ENCODE data around the gene ZNF335.
"Not testable (repeated sequence)": the region's sequence is repeated elsewhere in the genome, so short reads cannot be mapped to it uniquely, and the experiment has no call there.

Gene ZNF335

GRCh38 chr20:45993197-45993951, 21.4 kb upstream of the ZNF335 start:
- no peak overlapping the region for H3K14ac ChIP-seq (ENCODE audit: low read length)
- peaks cover 0 to 16% (median 0%) of the 10 kb centered on the region in 3 experiments for H3K27me3 ChIP-seq (ENCODE audit: control insufficient read depth in 3 of 3, insufficient read depth in 3 of 3, low read depth in 1 of 3, low read length in 3 of 3)
- H2BK12ac ChIP-seq (ENCODE audit: low read length) = no peak overlapping the region
- H3K27ac ChIP-seq (replicated peaks; ENCODE audit: low read length) = no peak overlapping the region
- H3K4me2 ChIP-seq (ENCODE audit: insufficient read depth, low read length, poor library complexity, severe bottlenecking) = no peak overlapping the region
- peak overlapping the region; percentile 44 for H3K23ac ChIP-seq (ENCODE audit: low read depth, low read length, poor library complexity)
- no peak overlapping the region for H2BK15ac ChIP-seq (ENCODE audit: low read length)
- H3K79me1 ChIP-seq (ENCODE audit: low read depth, low read length) = no peaks in the 10 kb centered on the region
- H4K8ac ChIP-seq (ENCODE audit: low read depth, low read length) = no peak overlapping the region
- no peak overlapping the region for H3K4ac ChIP-seq (ENCODE audit: low read length)
- no peak overlapping the region for H4K91ac ChIP-seq (ENCODE audit: low read depth, low read length, poor library complexity)
- H3K36me3 ChIP-seq (replicated peaks in 1 of 2; ENCODE audit: control insufficient read depth in 2 of 2, insufficient read depth in 2 of 2, low read length in 2 of 2) = no peaks in the 10 kb centered on the region
- H3K9ac ChIP-seq (ENCODE audit: low read depth, low read length, poor library complexity) = no peak overlapping the region
- no peaks in the 10 kb centered on the region for H3K9me3 ChIP-seq (replicated peaks in 1 of 2; ENCODE audit: control insufficient read depth in 2 of 2, insufficient read depth in 1 of 2, low read depth in 1 of 2, low read length in 2 of 2)
- H2BK5ac ChIP-seq (ENCODE audit: low read length) = peak overlapping the region; percentile 24
- peak overlapping the region in 1 of 2 donors; percentile 35 for H3K4me3 ChIP-seq (ENCODE audit: low read length in 2 of 2)
- no CpG with 5 or more reads among the region's 12 CpGs for WGBS, 2 donors (ENCODE audit: extremely low coverage in 2 of 2, insufficient read length in 2 of 2, insufficient replicate concordance in 1 of 2)
- peak overlapping the region; percentile 52 for H3K18ac ChIP-seq (ENCODE audit: low read length)
- H2BK120ac ChIP-seq (ENCODE audit: low read depth, low read length) = peak overlapping the region; percentile 76
- H2AK5ac ChIP-seq (ENCODE audit: low read depth, low read length) = peak overlapping the region; percentile 10
- H2AFZ ChIP-seq (ENCODE audit: low read length) = peak overlapping the region; percentile 6
- peaks cover 0 to 4% of the 10 kb centered on the region in 2 donors for H3K4me1 ChIP-seq (ENCODE audit: control insufficient read depth in 2 of 2, insufficient read depth in 1 of 2, low read depth in 1 of 2, low read length in 2 of 2)
- no peak for DNase-seq (ENCODE audit: low spot score)

GRCh38 chr20:45991616-45992015, 19.6 kb upstream of the ZNF335 start:
- no peak for DNase-seq (ENCODE audit: low spot score)
- Histone ChIP-seq H3K79me1 (ENCODE audit: low read depth, low read length) (no peaks in the 10 kb centered on the region), H3K23ac (ENCODE audit: low read depth, low read length, poor library complexity) (no peak overlapping the region), H3K18ac (ENCODE audit: low read length) (no peak overlapping the region), H3K9ac (ENCODE audit: low read depth, low read length, poor library complexity) (no peak overlapping the region), H2AK5ac (ENCODE audit: low read depth, low read length) (no peak overlapping the region), H2BK120ac (ENCODE audit: low read depth, low read length) (no peak overlapping the region), H3K4ac (ENCODE audit: low read length) (no peak overlapping the region), H3K9me3 (replicated peaks in 1 of 2; ENCODE audit: control insufficient read depth in 2 of 2, insufficient read depth in 1 of 2, low read depth in 1 of 2, low read length in 2 of 2) (no peaks in the 10 kb centered on the region), H3K27me3 (ENCODE audit: control insufficient read depth in 3 of 3, insufficient read depth in 3 of 3, low read depth in 1 of 3, low read length in 3 of 3) (peaks cover 0 to under 1% (median 0%) of the 10 kb centered on the region in 3 experiments), H3K4me3 (ENCODE audit: low read length in 2 of 2) (no peak overlapping the region), H4K91ac (ENCODE audit: low read depth, low read length, poor library complexity) (no peak overlapping the region), H2BK15ac (ENCODE audit: low read length) (no peak overlapping the region), H4K8ac (ENCODE audit: low read depth, low read length) (no peak overlapping the region), H3K4me1 (ENCODE audit: control insufficient read depth in 2 of 2, insufficient read depth in 1 of 2, low read depth in 1 of 2, low read length in 2 of 2) (peaks cover 0 to 4% of the 10 kb centered on the region in 2 donors), H2BK5ac (ENCODE audit: low read length) (no peak overlapping the region), H3K14ac (ENCODE audit: low read length) (no peak overlapping the region), H3K36me3 (replicated peaks in 1 of 2; ENCODE audit: control insufficient read depth in 2 of 2, insufficient read depth in 2 of 2, low read length in 2 of 2) (no peaks in the 10 kb centered on the region), H3K4me2 (ENCODE audit: insufficient read depth, low read length, poor library complexity, severe bottlenecking) (no peak overlapping the region), H3K27ac (replicated peaks; ENCODE audit: low read length) (no peak overlapping the region), H2BK12ac (ENCODE audit: low read length) (no peak overlapping the region), H2AFZ (ENCODE audit: low read length) (no peak overlapping the region)
- WGBS, 2 donors (ENCODE audit: extremely low coverage in 2 of 2, insufficient read length in 2 of 2, insufficient replicate concordance in 1 of 2) = no CpG with 5 or more reads among the region's 3 CpGs

GRCh38 chr20:45988830-45989229, 16.8 kb upstream of the ZNF335 start:
- H2BK15ac ChIP-seq (ENCODE audit: low read length); H3K9ac ChIP-seq (ENCODE audit: low read depth, low read length, poor library complexity); H3K27me3 ChIP-seq (ENCODE audit: control insufficient read depth in 3 of 3, insufficient read depth in 3 of 3, low read depth in 1 of 3, low read length in 3 of 3); H2BK12ac ChIP-seq (ENCODE audit: low read length); H3K23ac ChIP-seq (ENCODE audit: low read depth, low read length, poor library complexity); H3K27ac ChIP-seq (replicated peaks; ENCODE audit: low read length); H2AK5ac ChIP-seq (ENCODE audit: low read depth, low read length); H2BK120ac ChIP-seq (ENCODE audit: low read depth, low read length); H4K8ac ChIP-seq (ENCODE audit: low read depth, low read length); DNase-seq (ENCODE audit: low spot score); H3K79me1 ChIP-seq (ENCODE audit: low read depth, low read length); H3K18ac ChIP-seq (ENCODE audit: low read length); H2AFZ ChIP-seq (ENCODE audit: low read length); H3K4me1 ChIP-seq (ENCODE audit: control insufficient read depth in 2 of 2, insufficient read depth in 1 of 2, low read depth in 1 of 2, low read length in 2 of 2); H3K4me3 ChIP-seq (ENCODE audit: low read length in 2 of 2); H3K9me3 ChIP-seq (replicated peaks in 1 of 2; ENCODE audit: control insufficient read depth in 2 of 2, insufficient read depth in 1 of 2, low read depth in 1 of 2, low read length in 2 of 2); H3K4ac ChIP-seq (ENCODE audit: low read length); H3K14ac ChIP-seq (ENCODE audit: low read length); H3K36me3 ChIP-seq (replicated peaks in 1 of 2; ENCODE audit: control insufficient read depth in 2 of 2, insufficient read depth in 2 of 2, low read length in 2 of 2); H4K91ac ChIP-seq (ENCODE audit: low read depth, low read length, poor library complexity); H2BK5ac ChIP-seq (ENCODE audit: low read length); H3K4me2 ChIP-seq (ENCODE audit: insufficient read depth, low read length, poor library complexity, severe bottlenecking): not testable (repeated sequence)
- no CpG with 5 or more reads among the region's 6 CpGs for WGBS, 2 donors (ENCODE audit: extremely low coverage in 2 of 2, insufficient read length in 2 of 2, insufficient replicate concordance in 1 of 2)

GRCh38 chr20:45987108-45987780, 15.2 kb upstream of the ZNF335 start:
- Histone ChIP-seq H2AFZ (ENCODE audit: low read length) (no peak overlapping the region), H3K4me3 (ENCODE audit: low read length in 2 of 2) (no peak overlapping the region), H3K79me1 (ENCODE audit: low read depth, low read length) (no peaks in the 10 kb centered on the region), H3K9me3 (replicated peaks in 1 of 2; ENCODE audit: control insufficient read depth in 2 of 2, insufficient read depth in 1 of 2, low read depth in 1 of 2, low read length in 2 of 2) (no peaks in the 10 kb centered on the region), H3K4me2 (ENCODE audit: insufficient read depth, low read length, poor library complexity, severe bottlenecking) (no peak overlapping the region), H2BK15ac (ENCODE audit: low read length) (no peak overlapping the region), H2BK12ac (ENCODE audit: low read length) (no peak overlapping the region), H2BK120ac (ENCODE audit: low read depth, low read length) (no peak overlapping the region), H3K4me1 (ENCODE audit: control insufficient read depth in 2 of 2, insufficient read depth in 1 of 2, low read depth in 1 of 2, low read length in 2 of 2) (no peaks in the 10 kb centered on the region), H3K14ac (ENCODE audit: low read length) (no peak overlapping the region), H3K27ac (replicated peaks; ENCODE audit: low read length) (no peak overlapping the region), H2AK5ac (ENCODE audit: low read depth, low read length) (no peak overlapping the region), H3K27me3 (ENCODE audit: control insufficient read depth in 3 of 3, insufficient read depth in 3 of 3, low read depth in 1 of 3, low read length in 3 of 3) (peaks cover 0 to 3% (median 0%) of the 10 kb centered on the region in 3 experiments), H3K9ac (ENCODE audit: low read depth, low read length, poor library complexity) (no peak overlapping the region), H3K23ac (ENCODE audit: low read depth, low read length, poor library complexity) (no peak overlapping the region), H2BK5ac (ENCODE audit: low read length) (no peak overlapping the region), H4K91ac (ENCODE audit: low read depth, low read length, poor library complexity) (no peak overlapping the region), H3K4ac (ENCODE audit: low read length) (no peak overlapping the region), H3K36me3 (replicated peaks in 1 of 2; ENCODE audit: control insufficient read depth in 2 of 2, insufficient read depth in 2 of 2, low read length in 2 of 2) (no peaks in the 10 kb centered on the region), H4K8ac (ENCODE audit: low read depth, low read length) (no peak overlapping the region), H3K18ac (ENCODE audit: low read length) (no peak overlapping the region)
- DNase-seq (ENCODE audit: low spot score) = peak; percentile 59
- WGBS, 2 donors (ENCODE audit: extremely low coverage in 2 of 2, insufficient read length in 2 of 2, insufficient replicate concordance in 1 of 2) = no CpG with 5 or more reads among the region's 16 CpGs

All from neuronal stem cell (in vitro differentiated cells).